Suprapubic skin (tissue), 4 donors: ENCODE data around the gene BAHCC1. TPM values are rescaled to one million over a fixed set of nuclear protein-coding genes. Genes with fewer than 3 reads are reported as not detected.

Experiments used
- DNase-seq, 2 donors: peaks; one replicate each; pipeline ENCODE4 v3.0.0-alpha.2; 2019; ENCODE audit warnings: low spot score in 2 of 2
- H3K27ac ChIP-seq: fragments of 200-600 bp; sonication (generic); one replicate; pipeline ENCODE4 v1.5.1; 2019
- H3K27me3 ChIP-seq: fragments of 200-600 bp; sonication (generic); one replicate; pipeline ENCODE4 v1.5.1; 2019
- H3K36me3 ChIP-seq: fragments of 200-600 bp; sonication (generic); one replicate; pipeline ENCODE4 v1.5.1; 2019
- H3K4me1 ChIP-seq: fragments of 200-600 bp; sonication (generic); one replicate; pipeline ENCODE4 v1.5.1; 2019
- H3K4me3 ChIP-seq: fragments of 200-600 bp; sonication (generic); one replicate; pipeline ENCODE4 v1.5.1; 2019; ENCODE audit warnings: mild to moderate bottlenecking
- H3K9me3 ChIP-seq: fragments of 200-600 bp; sonication (generic); one replicate; pipeline ENCODE4 v1.5.1; 2019
- CTCF ChIP-seq, 2 donors: fragments of 200-600 bp in 1 of 2; fragments of 450-650 bp in 1 of 2; sonication (generic) in 1 of 2; IDR thresholded peaks; one replicate each; pipeline ENCODE4 v1.5.1; 2016 to 2019; ENCODE audit warnings: antibody characterized with exemption in 2 of 2, mild to moderate bottlenecking in 1 of 2, moderate library complexity in 1 of 2
- EP300 ChIP-seq: sonication (generic); formaldehyde crosslinking; IDR thresholded peaks from one replicate; pipeline ENCODE4 v1.6.1; 2017; ENCODE audit warnings: antibody characterized with exemption
- POLR2A ChIP-seq, 2 donors: fragments of 450-650 bp; IDR thresholded peaks; one replicate each; pipeline ENCODE4 v1.6.1; 2017; ENCODE audit warnings: antibody characterized with exemption in 2 of 2, mild to moderate bottlenecking in 2 of 2, moderate library complexity in 2 of 2
- POLR2AphosphoS5 ChIP-seq, 3 donors: sonication (generic); formaldehyde crosslinking; IDR thresholded peaks; one replicate each; pipeline ENCODE4 v1.6.1; 2017; ENCODE audit warnings: antibody characterized with exemption in 3 of 3
- WGBS: methylation state at CpG from one replicate; pipeline ENCODE4 v1.1.5; 2018; 5-methylcytosine and 5-hydroxymethylcytosine counted together
- total RNA-seq, 4 donors: library from RNA; depleted of rRNA; stranded (reverse); fragments of >200 nt; gene quantifications; one replicate each; pipeline ENCODE4 v1.1.0, GENCODE V29; 2016

BAHCC1 gene
- total RNA-seq, 4 donors from 2014 or later: 4.5 to 19.3 (median 12.2) TPM

GRCh38 chr17:81400996-81401722 lies 5.9 kb downstream of the BAHCC1 start:
- peak overlapping the region; percentile 96 for H3K27ac ChIP-seq
- TF ChIP-seq POLR2AphosphoS5 (IDR thresholded peaks at IDR 0.05) (no peak), CTCF (IDR thresholded peaks at IDR 0.05) (no peak), POLR2A (IDR thresholded peaks at IDR 0.05) (no peak), EP300 (no peak)
- no peak for DNase-seq
- no peaks in the 10 kb centered on the region for H3K9me3 ChIP-seq
- 28% methylated on average over 19 of the region's 20 CpGs for WGBS
- peak overlapping the region; percentile 86 for H3K4me3 ChIP-seq
- H3K4me1 ChIP-seq: peaks cover 74% of the 10 kb centered on the region
- no peaks in the 10 kb centered on the region for H3K27me3 ChIP-seq
- no peaks in the 10 kb centered on the region for H3K36me3 ChIP-seq

- peaks cover 82% of the 10 kb centered on the region for H3K4me1 ChIP-seq
- no peaks in the 10 kb centered on the region for H3K9me3 ChIP-seq
Observed at GRCh38 chr17:81401723-81402529, 6.7 kb downstream of the BAHCC1 start.

DNA sequence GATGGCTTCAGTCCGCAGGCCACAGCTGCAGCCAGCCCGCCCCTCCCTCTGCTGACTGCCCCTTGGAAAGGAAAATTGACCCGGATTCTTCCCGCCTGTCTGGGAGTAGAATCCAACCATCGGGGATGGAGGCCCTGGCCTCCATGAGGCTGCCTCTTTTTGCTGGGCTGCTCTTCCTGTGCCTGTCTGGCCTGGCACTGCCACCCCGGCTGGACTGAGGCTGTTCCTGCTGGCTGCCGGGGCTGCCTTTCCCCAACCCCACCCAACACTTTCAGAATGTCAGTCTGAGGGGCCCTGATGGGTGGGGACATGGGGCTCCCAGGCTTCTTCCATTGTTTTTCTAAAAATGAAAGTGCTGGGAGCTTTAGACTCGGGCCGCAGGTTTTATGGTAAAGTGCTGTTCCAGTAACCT lies 7.3 kb downstream of the BAHCC1 start:
- Histone ChIP-seq H3K36me3 (no peaks in the 10 kb centered on the region), H3K27me3 (no peaks in the 10 kb centered on the region), H3K9me3 (no peaks in the 10 kb centered on the region), H3K4me1 (peaks cover 85% of the 10 kb centered on the region), H3K27ac (peak overlapping the region; percentile 96), H3K4me3 (peak overlapping the region; percentile 17)
- TF ChIP-seq POLR2AphosphoS5 (IDR thresholded peaks at IDR 0.05) (no peak), POLR2A (IDR thresholded peaks at IDR 0.05) (no peak), CTCF (IDR thresholded peaks at IDR 0.05) (no peak), EP300 (no peak)
- DNase-seq: no peak
- 69% methylated on average over 9 of the region's 9 CpGs for WGBS

More at GRCh38 chr17:81401723-81402529, 6.7 kb downstream of the BAHCC1 start:
- no peaks in the 10 kb centered on the region for H3K27me3 ChIP-seq
- DNase-seq: no peak
- 56% methylated on average over 18 of the region's 19 CpGs for WGBS
- H3K27ac ChIP-seq: peak overlapping the region; percentile 96
- no peaks in the 10 kb centered on the region for H3K36me3 ChIP-seq
- peak overlapping the region; percentile 86 for H3K4me3 ChIP-seq
- no peak for TF ChIP-seq CTCF (IDR thresholded peaks at IDR 0.05)
- TF ChIP-seq EP300: no peak

DNA sequence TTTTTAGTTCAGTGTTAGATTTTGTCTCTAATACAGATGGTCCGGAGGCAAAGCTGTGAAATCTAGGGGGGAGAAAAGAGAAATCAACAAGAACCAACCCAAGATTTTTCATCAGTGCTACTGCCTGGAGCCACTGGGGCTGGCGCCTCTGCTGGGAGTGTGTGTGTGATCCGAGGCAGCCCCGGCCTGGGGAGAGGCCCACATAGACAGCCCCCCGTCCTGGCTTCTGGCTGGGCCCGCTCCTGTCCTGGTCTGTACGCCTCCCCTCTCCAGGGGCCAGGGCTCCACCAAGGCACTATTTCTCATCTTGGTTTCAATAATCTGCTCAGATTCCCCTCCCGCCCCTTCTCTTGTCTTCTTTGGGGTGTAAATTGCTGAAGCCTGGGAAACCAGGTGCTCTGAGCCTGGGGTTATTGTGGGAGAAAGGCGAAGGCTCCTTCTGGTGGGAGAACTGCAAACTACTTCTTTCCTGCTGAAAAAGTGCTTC lies 7.8 kb downstream of the BAHCC1 start:
- Histone ChIP-seq H3K27ac (peak overlapping the region; percentile 96), H3K36me3 (no peaks in the 10 kb centered on the region), H3K27me3 (no peaks in the 10 kb centered on the region), H3K4me3 (peak overlapping the region; percentile 17), H3K4me1 (peaks cover 80% of the 10 kb centered on the region), H3K9me3 (no peaks in the 10 kb centered on the region)
- no peak for TF ChIP-seq POLR2AphosphoS5 (IDR thresholded peaks at IDR 0.05)
- TF ChIP-seq POLR2A (IDR thresholded peaks at IDR 0.05): no peak
- no peak for TF ChIP-seq EP300
- TF ChIP-seq CTCF (IDR thresholded peaks at IDR 0.05): no peak
- DNase-seq: no peak
- 59% methylated on average over 9 of the region's 9 CpGs for WGBS
